ENCODE measurements around the gene RBM42.

GRCh38 chr19:35671818-35672217, 43.0 kb downstream of the RBM42 start:
- TF ChIP-seq CTCF (IDR thresholded peaks at IDR 0.05) (no peak), POLR2AphosphoS5 (IDR thresholded peaks at IDR 0.05; ENCODE audit: low read depth, low read length) (no peak), REST (IDR thresholded peaks at IDR 0.05; ENCODE audit: insufficient read depth in 1 of 2, low read depth in 2 of 2, low read length in 1 of 2) (no peak), TCF7L2 (IDR thresholded peaks at IDR 0.05; ENCODE audit: low read depth, low read length) (no peak)
